DOHH2 (cell line): Measurements from ENCODE around the gene ZNF280A.

ENCODE experiments used
- EZH2phosphoT487 ChIP-seq: fragments of 200-600 bp; sonication (generic); IDR thresholded peaks from 2 replicates; pipeline ENCODE4 v1.6.1; 2017; ENCODE audit warnings: borderline replicate concordance, mild to moderate bottlenecking, antibody characterized with exemption, low read length, moderate library complexity, mixed read lengths
- TF ChIP-seq, protein P1 (sequence below): fragments of 200-600 bp; sonication (generic); IDR thresholded peaks from one replicate; pipeline ENCODE4 v1.5.1; 2014; ENCODE audit warnings: antibody characterized with exemption, mild to moderate bottlenecking, low read depth, low read length; ENCODE audit not compliant: poor library complexity, severe bottlenecking

DNA sequence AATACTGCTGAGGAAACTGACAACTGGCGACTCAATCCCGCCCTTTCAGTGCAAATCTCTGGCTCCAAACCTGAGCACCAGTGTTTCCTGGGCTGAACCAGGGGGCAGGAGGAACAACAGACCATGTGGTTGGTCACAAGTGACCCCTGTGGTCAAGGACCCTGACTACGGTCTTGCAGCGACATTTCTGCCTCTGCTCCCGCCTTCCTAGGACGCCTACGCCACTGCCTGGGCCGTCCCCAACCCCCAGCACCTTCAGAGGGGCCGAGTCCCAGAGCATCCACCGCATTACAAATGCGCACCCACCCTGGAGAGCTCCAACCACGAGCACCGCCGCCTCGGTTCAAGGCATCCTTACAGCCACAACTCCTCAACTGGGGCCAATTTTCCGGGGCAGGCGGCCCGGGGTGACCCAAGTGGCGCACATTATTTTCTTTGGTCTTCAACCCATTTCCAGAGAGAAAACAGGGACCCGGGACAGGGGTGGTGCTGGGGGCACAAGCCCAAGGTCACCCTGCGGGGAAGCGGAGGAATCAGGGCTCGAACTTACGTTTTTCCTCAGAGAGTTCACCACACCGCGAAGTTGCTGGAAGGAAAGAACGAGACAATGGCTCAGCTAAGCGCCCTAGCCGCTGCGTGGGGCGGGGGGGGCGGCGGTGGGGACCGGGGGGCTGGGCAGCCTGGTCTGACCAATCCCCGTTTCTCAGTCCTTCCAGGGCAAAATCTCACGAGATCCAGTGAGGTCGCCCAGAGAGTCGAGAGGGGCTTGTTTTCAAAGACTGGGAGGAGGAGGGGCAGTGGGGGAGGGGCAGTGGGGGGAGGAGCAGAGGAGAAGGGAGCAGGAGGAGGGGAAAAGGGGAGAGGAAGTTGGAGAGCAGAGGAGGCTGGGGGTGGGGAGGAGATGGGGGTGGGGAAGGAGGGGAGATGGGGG lies 37.2 kb upstream of the ZNF280A start:
- TF ChIP-seq, protein P1, sequence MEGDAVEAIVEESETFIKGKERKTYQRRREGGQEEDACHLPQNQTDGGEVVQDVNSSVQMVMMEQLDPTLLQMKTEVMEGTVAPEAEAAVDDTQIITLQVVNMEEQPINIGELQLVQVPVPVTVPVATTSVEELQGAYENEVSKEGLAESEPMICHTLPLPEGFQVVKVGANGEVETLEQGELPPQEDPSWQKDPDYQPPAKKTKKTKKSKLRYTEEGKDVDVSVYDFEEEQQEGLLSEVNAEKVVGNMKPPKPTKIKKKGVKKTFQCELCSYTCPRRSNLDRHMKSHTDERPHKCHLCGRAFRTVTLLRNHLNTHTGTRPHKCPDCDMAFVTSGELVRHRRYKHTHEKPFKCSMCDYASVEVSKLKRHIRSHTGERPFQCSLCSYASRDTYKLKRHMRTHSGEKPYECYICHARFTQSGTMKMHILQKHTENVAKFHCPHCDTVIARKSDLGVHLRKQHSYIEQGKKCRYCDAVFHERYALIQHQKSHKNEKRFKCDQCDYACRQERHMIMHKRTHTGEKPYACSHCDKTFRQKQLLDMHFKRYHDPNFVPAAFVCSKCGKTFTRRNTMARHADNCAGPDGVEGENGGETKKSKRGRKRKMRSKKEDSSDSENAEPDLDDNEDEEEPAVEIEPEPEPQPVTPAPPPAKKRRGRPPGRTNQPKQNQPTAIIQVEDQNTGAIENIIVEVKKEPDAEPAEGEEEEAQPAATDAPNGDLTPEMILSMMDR, result no peak
- no peak for TF ChIP-seq EZH2phosphoT487
